GM18909 (cell line): Measurements from ENCODE around the gene BAG5.
A peak's percentile ranks its signal among the peaks of the same experiment; 100 is the strongest.

Experiments
- ATAC-seq: cut with Tn5 transposase; IDR thresholded peaks from one replicate; pipeline ENCODE4 v1.9.1; 2021; ENCODE audit warnings: mild to moderate bottlenecking; ENCODE audit not compliant: unreplicated experiment, poor library complexity

BAG5 gene

GRCh38 chr14:103568952-103569351, 6.5 kb upstream of the BAG5 start:
- ATAC-seq: no peak

GRCh38 chr14:103563844-103564505, 1.5 kb upstream of the BAG5 start:
- no peak for ATAC-seq

GRCh38 chr14:103563226-103563620, 766 bp upstream of the BAG5 start:
- ATAC-seq: no peak

GRCh38 chr14:103562179-103562428, 353 bp downstream of the BAG5 start:
- peak; percentile 25 for ATAC-seq

GRCh38 chr14:103561381-103562178, 877 bp downstream of the BAG5 start:
- ATAC-seq: peak; percentile 23

- no peak for ATAC-seq
Measured at GRCh38 chr14:103560691-103561090, 1.8 kb downstream of the BAG5 start.

- ATAC-seq: no peak
Measured at GRCh38 chr14:103559766-103560165, 2.7 kb downstream of the BAG5 start.

GRCh38 chr14:103558071-103558882, 4.2 kb downstream of the BAG5 start:
- ATAC-seq: no peak

- ATAC-seq: no peak
Measured at GRCh38 chr14:103556946-103557758, 5.3 kb downstream of the BAG5 start.

GRCh38 chr14:103555559-103556337, 6.7 kb downstream of the BAG5 start:
- no peak for ATAC-seq

GRCh38 chr14:103552846-103553210, 9.6 kb downstream of the BAG5 start:
- ATAC-seq: no peak

GRCh38 chr14:103552011-103552845, 10.2 kb downstream of the BAG5 start:
- no peak for ATAC-seq

- ATAC-seq: no peak
Measured at GRCh38 chr14:103551338-103551762, 11.1 kb downstream of the BAG5 start.

- no peak for ATAC-seq
Measured at GRCh38 chr14:103550451-103551337, 11.8 kb downstream of the BAG5 start.

- no peak for ATAC-seq
Measured at GRCh38 chr14:103549361-103550311, 12.8 kb downstream of the BAG5 start.

- ATAC-seq: no peak
Measured at GRCh38 chr14:103548463-103549351, 13.8 kb downstream of the BAG5 start.
